Stomach (tissue), 4 donors: ENCODE results near the gene SSTR3.

Experiments used
- CTCF ChIP-seq, 7 experiments: fragments of 450-650 bp in 4 of 7; fragments of 200-600 bp in 3 of 7; sonication (generic) in 3 of 7; IDR thresholded peaks; one replicate each; pipeline ENCODE4 v1.5.1; 2016 to 2019; ENCODE audit warnings: antibody characterized with exemption in 7 of 7, control low read depth in 2 of 7, mild to moderate bottlenecking in 1 of 7
- EP300 ChIP-seq: sonication (generic); formaldehyde crosslinking; IDR thresholded peaks from one replicate; pipeline ENCODE4 v1.6.1; 2017; ENCODE audit warnings: antibody characterized with exemption

- no peak for TF ChIP-seq CTCF (IDR thresholded peaks at IDR 0.05)
- no peak for TF ChIP-seq EP300
Observed at GRCh38 chr22:37163575-37164504, 48.4 kb downstream of the SSTR3 start.
